GM23338 (cell line): ENCODE results near the gene ADGRD1. TPM values are rescaled to one million over a fixed set of nuclear protein-coding genes. Genes with fewer than 3 reads are reported as not detected.

Source experiments
- ATAC-seq: fragments of 200-7000 bp; cut with Tn5 transposase; 3 replicates; pipeline ENCODE4 v1.9.1; 2020
- DNase-seq: peaks from one replicate; pipeline ENCODE4 v3.0.0-alpha.2; 2015; ENCODE audit warnings: low spot score
- H2AFZ ChIP-seq: fragments of 200-600 bp; sonication (generic); 2 replicates; pipeline ENCODE4 v1.8.0; 2016; ENCODE audit warnings: antibody characterized with exemption, mild to moderate bottlenecking, moderate library complexity
- H3F3A ChIP-seq: fragments of 200-600 bp; sonication (generic); replicated peaks from 2 replicates; pipeline ENCODE4 v1.8.0; 2017; ENCODE audit warnings: antibody characterized with exemption, mixed run types, low read depth
- H3K27ac ChIP-seq: fragments of 200-600 bp; sonication (generic); 2 replicates; pipeline ENCODE4 v1.6.1; 2016; ENCODE audit warnings: low read depth
- H3K27me3 ChIP-seq: fragments of 200-600 bp; sonication (generic); 2 replicates; pipeline ENCODE4 v1.8.0; 2016; ENCODE audit warnings: mild to moderate bottlenecking, mixed run types, moderate library complexity; ENCODE audit not compliant: insufficient read depth
- H3K36me3 ChIP-seq: fragments of 200-600 bp; sonication (generic); 2 replicates; pipeline ENCODE4 v1.8.0; 2016; ENCODE audit warnings: mild to moderate bottlenecking; ENCODE audit not compliant: insufficient read depth
- H3K4me1 ChIP-seq: fragments of 200-600 bp; sonication (generic); 2 replicates; pipeline ENCODE4 v1.8.0; 2016; ENCODE audit warnings: mild to moderate bottlenecking, moderate library complexity; ENCODE audit not compliant: insufficient read depth
- H3K4me2 ChIP-seq: fragments of 200-600 bp; sonication (generic); 2 replicates; pipeline ENCODE4 v1.7.1; 2017; ENCODE audit warnings: mixed run types
- H3K4me3 ChIP-seq: fragments of 200-600 bp; sonication (generic); 2 replicates; pipeline ENCODE4 v1.6.1; 2016; ENCODE audit warnings: mixed run types
- H3K79me2 ChIP-seq: fragments of 200-600 bp; sonication (generic); replicated peaks from 2 replicates; pipeline ENCODE4 v1.8.0; 2017; ENCODE audit warnings: mild to moderate bottlenecking; ENCODE audit not compliant: insufficient read depth
- H3K9me2 ChIP-seq: fragments of 200-600 bp; sonication (generic); 2 replicates; pipeline ENCODE4 v1.8.0; 2017; ENCODE audit not compliant: insufficient read depth
- H4K20me1 ChIP-seq: fragments of 200-600 bp; sonication (generic); replicated peaks from 2 replicates; pipeline ENCODE4 v1.8.0; 2017; ENCODE audit warnings: mild to moderate bottlenecking; ENCODE audit not compliant: insufficient read depth
- H3K27ac Mint-ChIP-seq: 2 replicates; pipeline ENCODE4 v1.8.0; 2020; ENCODE audit warnings: inconsistent platforms, mild to moderate bottlenecking, moderate library complexity, mixed read lengths
- H3K27me3 Mint-ChIP-seq: 3 replicates; pipeline ENCODE4 v1.8.0; 2022; ENCODE audit warnings: low read depth, mild to moderate bottlenecking, moderate library complexity, mixed read lengths, inconsistent platforms; ENCODE audit not compliant: insufficient read depth, poor library complexity
- H3K36me3 Mint-ChIP-seq: 3 replicates; pipeline ENCODE4 v1.8.0; 2021; ENCODE audit warnings: low read depth, mild to moderate bottlenecking, inconsistent platforms, moderate library complexity, mixed read lengths
- H3K4me1 Mint-ChIP-seq: 3 replicates; pipeline ENCODE4 v1.8.0; 2020; ENCODE audit warnings: mild to moderate bottlenecking, inconsistent platforms, mixed read lengths
- H3K4me3 Mint-ChIP-seq: 3 replicates; pipeline ENCODE4 v1.8.0; 2021; ENCODE audit warnings: moderate library complexity, mild to moderate bottlenecking, inconsistent platforms, mixed read lengths
- H3K9me3 Mint-ChIP-seq: 3 replicates; pipeline ENCODE4 v1.8.0; 2020; ENCODE audit warnings: moderate library complexity, mild to moderate bottlenecking, inconsistent platforms, mixed read lengths
- ETS1 ChIP-seq: IDR thresholded peaks from 2 replicates; pipeline ENCODE4 v1.6.1; 2016; ENCODE audit warnings: antibody characterized with exemption
- EZH2 ChIP-seq: fragments of 200-600 bp; sonication (generic); IDR thresholded peaks from one replicate; pipeline ENCODE4 v1.8.0; 2017; ENCODE audit warnings: antibody characterized with exemption, mild to moderate bottlenecking, low read depth; ENCODE audit not compliant: unreplicated experiment
- EZH2phosphoT487 ChIP-seq: fragments of 200-600 bp; sonication (generic); IDR thresholded peaks from one replicate; pipeline ENCODE4 v1.8.1; 2018; ENCODE audit warnings: antibody characterized with exemption; ENCODE audit not compliant: unreplicated experiment
- JUNB ChIP-seq: IDR thresholded peaks from one replicate; pipeline ENCODE4 v1.6.1; 2016; ENCODE audit warnings: antibody characterized with exemption; ENCODE audit not compliant: unreplicated experiment
- POLR2AphosphoS5 ChIP-seq: IDR thresholded peaks from 2 replicates; pipeline ENCODE4 v1.6.1; 2016; ENCODE audit warnings: antibody characterized with exemption, low read depth
- REST ChIP-seq: IDR thresholded peaks from one replicate; pipeline ENCODE4 v1.6.1; 2018; ENCODE audit warnings: antibody characterized with exemption; ENCODE audit not compliant: unreplicated experiment
- ZNF114 ChIP-seq: fragments of 250-450 bp; sonication (Bioruptor Pico); IDR thresholded peaks from 2 replicates; pipeline ENCODE4 v1.5.0; 2020; ENCODE audit warnings: mild to moderate bottlenecking, moderate library complexity
- ZNF331 ChIP-seq: fragments of 250-450 bp; sonication (Bioruptor Pico); IDR thresholded peaks from 2 replicates; pipeline ENCODE4 v1.5.0; 2020; ENCODE audit warnings: low read depth, mild to moderate bottlenecking, moderate library complexity
- polyA plus RNA-seq: library from polyadenylated mRNA; unstranded; fragments of >200 nt; fragmentation: Nextera tagmentation; extraction: Ambion mirVana; gene quantifications from 2 replicates; pipeline ENCODE4 v1.2.1, GENCODE V29; 2016
- total RNA-seq: library from RNA; depleted of rRNA; stranded (reverse); fragments of >200 nt; shearing (Covaris generic); gene quantifications from 2 replicates; pipeline ENCODE4 v1.2.3, GENCODE V29; 2014

ADGRD1 gene
- total and polyA plus RNA-seq, 2 experiments from 2014 or later: 1.4 TPM; not detected in 1

GRCh38 chr12:131008131-131008912, 54.6 kb downstream of the ADGRD1 start (continued):
- TF ChIP-seq EZH2: no peak

GRCh38 chr12:131008913-131009270, 55.2 kb downstream of the ADGRD1 start:
- H3K9me2 ChIP-seq: no peaks in the 10 kb centered on the region
- H3F3A ChIP-seq: no peaks in the 10 kb centered on the region
- H3K27me3 ChIP-seq: no peaks in the 10 kb centered on the region
- no peaks in the 10 kb centered on the region for H4K20me1 ChIP-seq
- H3K36me3 ChIP-seq: no peaks in the 10 kb centered on the region
- H3K79me2 ChIP-seq: no peaks in the 10 kb centered on the region
- TF ChIP-seq ZNF114 (no peak), EZH2phosphoT487 (no peak), REST (no peak), JUNB (no peak), ETS1 (no peak), ZNF331 (CRISPR knock-in tag) (no peak), POLR2AphosphoS5 (no peak)
- no peak overlapping the region for H3K4me3 ChIP-seq
- Mint-ChIP-seq H3K27me3 (peaks cover 12% of the 10 kb centered on the region), H3K9me3 (no peaks in the 10 kb centered on the region), H3K4me1 (no peaks in the 10 kb centered on the region), H3K36me3 (no peaks in the 10 kb centered on the region), H3K4me3 (no peak overlapping the region), H3K27ac (no peak overlapping the region; the same call in 1 of the 2 replicates)
- no peak overlapping the region for H2AFZ ChIP-seq
- DNase-seq (no peak), ATAC-seq (no peak)
- H3K4me2 ChIP-seq: no peak overlapping the region
- no peaks in the 10 kb centered on the region for H3K4me1 ChIP-seq
- H3K27ac ChIP-seq: no peak overlapping the region
